Adrenal gland (tissue), 12 donors: ENCODE measurements around the gene UBA52. TPM values are rescaled to one million over a fixed set of nuclear protein-coding genes. Genes with fewer than 3 reads are reported as not detected.

Experiments
- DNase-seq, 7 donors: peaks; one replicate each; pipeline ENCODE4 v3.0.0-alpha.2; 2019 to 2020
- H3K27ac ChIP-seq, 5 donors: fragments of 200-600 bp; sonication (generic) in 4 of 5; 1 replicate in 3 of 5; 2 replicates in 2 of 5; pipeline versions ENCODE4 v1.5.1 to v1.8.0; 2016 to 2020; ENCODE audit warnings: mild to moderate bottlenecking in 1 of 5
- H3K27me3 ChIP-seq: fragments of 200-600 bp; 2 replicates; pipeline ENCODE4 v1.8.0; 2021
- H3K36me3 ChIP-seq, 2 donors: fragments of 200-600 bp; replicated peaks in 1 of 2; 1 replicate in 1 of 2; 2 replicates in 1 of 2; pipeline versions ENCODE4 v1.5.1 to v1.8.0; 2018 to 2022
- H3K4me1 ChIP-seq, 2 donors: fragments of 200-600 bp; replicated peaks in 1 of 2; 1 replicate in 1 of 2; 2 replicates in 1 of 2; pipeline versions ENCODE4 v1.5.1 to v1.8.0; 2018 to 2021
- H3K4me3 ChIP-seq, 4 donors: fragments of 200-600 bp; sonication (generic) in 3 of 4; one replicate each; pipeline ENCODE4 v1.5.1; 2016 to 2018
- H3K9me3 ChIP-seq, 3 donors: fragments of 200-600 bp; sonication (generic) in 1 of 3; replicated peaks in 1 of 3; 1 replicate in 2 of 3; 2 replicates in 1 of 3; pipeline versions ENCODE4 v1.5.1 to v1.8.0; 2016 to 2021
- CTCF ChIP-seq, 6 experiments: fragments of 450-650 bp in 4 of 6; fragments of 200-600 bp in 2 of 6; sonication (generic) in 1 of 6; IDR thresholded peaks; 1 replicate in 5 of 6; 2 replicates in 1 of 6; pipeline versions ENCODE4 v1.5.1 to v1.8.0; 2016 to 2021; ENCODE audit warnings: antibody characterized with exemption in 6 of 6, mild to moderate bottlenecking in 2 of 6, moderate library complexity in 1 of 6
- POLR2A ChIP-seq, 2 donors: fragments of 450-650 bp; IDR thresholded peaks; one replicate each; pipeline ENCODE4 v1.6.1; 2017; ENCODE audit warnings: antibody characterized with exemption in 2 of 2, mild to moderate bottlenecking in 2 of 2, moderate library complexity in 1 of 2
- WGBS, 4 donors: extraction: QIAGEN DNeasy Blood & Tissue Kit in 2 of 4; methylation state at CpG; one replicate each; pipeline versions ENCODE4 v1.1.5 to v1.1.7; 2013 to 2017; 5-methylcytosine and 5-hydroxymethylcytosine counted together
- intact Hi-C, 2 donors: fragments of 100-400 bp; cut with DNase I; formaldehyde crosslinking; loops; one replicate each; pipeline versions ENCODE4 v1.14.1 to v1.15.0; 2022 to 2023
- polyA plus RNA-seq, 3 donors: library from polyadenylated mRNA; stranded (reverse); fragments of 200-250 nt in 2 of 3; fragments of 350-450 nt in 1 of 3; fragmentation: Illumina TruSeq in 1 of 3; extraction: RNeasy Lipid Tissue Mini Kit (QIAGEN cat#74804) in 1 of 3; gene quantifications; one replicate each; pipeline ENCODE4 v1.2.3, GENCODE V29; 2013 to 2014
- total RNA-seq, 9 donors: library from RNA; depleted of rRNA in 4 of 9; stranded (reverse); fragments of >200 nt in 4 of 9; fragments of 120-200 nt in 1 of 9; fragmentation: NEBNext Ultra II Directional in 1 of 9; extraction: Animal tissue kit (Norgen Biotek cat#: 25700) in 1 of 9; gene quantifications; one replicate each; pipeline versions ENCODE4 v1.1.0 to v1.2.4, GENCODE V29; 2013 to 2023
- donor health status: healthy with polysubstance abuse.
- donor health status: Bipolar disorder and iron deficiency.
- donor health status: DM: yes; HTN: yes; CAD: no.
- donor health status: DM: no; HTN: no; CAD: no.
- donor health status: DM: no; HTN: no; CAD: no.
- donor health status: DM: yes; HTN: yes; CAD: no.

Gene UBA52
- total and polyA plus RNA-seq, 12 donors = 781 to 1,900 (median 1,042) TPM

GRCh38 chr19:18593367-18594095 lies 21.9 kb downstream of the UBA52 start:
- peaks cover 10 to 33% of the 10 kb centered on the region in 2 donors for H3K4me1 ChIP-seq
- no peaks in the 10 kb centered on the region for H3K27me3 ChIP-seq
- peak overlapping the region in 1 of 5 donors; percentile 3 for H3K27ac ChIP-seq
- intact Hi-C loops = loop anchor here (5.0 to 10.0 kb wide), 3 partner anchors 139 to 254 kb away; no protein-coding TSS in a partner anchor
- peak in 2 of 7 donors; percentile 45 to 64 for DNase-seq
- H3K36me3 ChIP-seq = peaks cover 0 to 4% of the 10 kb centered on the region in 2 donors
- TF ChIP-seq CTCF (IDR thresholded peaks at IDR 0.05) (no peak), POLR2A (IDR thresholded peaks at IDR 0.05) (no peak)
- H3K9me3 ChIP-seq = no peaks in the 10 kb centered on the region
- 35 to 43% (median 39%) methylated on average over 17 to 25 of the region's 25 CpGs for WGBS, 4 donors
- peak overlapping the region in 1 of 4 donors; percentile 41 for H3K4me3 ChIP-seq

GRCh38 chr19:18594096-18594823 lies 22.6 kb downstream of the UBA52 start:
- H3K4me3 ChIP-seq = peak overlapping the region in 1 of 4 donors; percentile 41
- peaks cover 0 to 4% of the 10 kb centered on the region in 2 donors for H3K36me3 ChIP-seq
- peak overlapping the region in 2 of 5 donors; percentile 3 to 38 for H3K27ac ChIP-seq
- peaks cover 6 to 30% of the 10 kb centered on the region in 2 donors for H3K4me1 ChIP-seq
- intact Hi-C loops = loop anchor here (5.0 to 10.0 kb wide), 3 partner anchors 139 to 253 kb away; no protein-coding TSS in a partner anchor
- TF ChIP-seq CTCF (IDR thresholded peaks at IDR 0.05) (peak; percentile 36 to 91 (median 74)), POLR2A (IDR thresholded peaks at IDR 0.05) (no peak)
- peak; percentile 73 to 85 (median 76) for DNase-seq
- H3K9me3 ChIP-seq = no peaks in the 10 kb centered on the region
- 1 to 6% (median 1%) methylated on average over 14 to 54 of the region's 54 CpGs for WGBS, 4 donors
- H3K27me3 ChIP-seq = no peaks in the 10 kb centered on the region

GRCh38 chr19:18594824-18595373 lies 23.2 kb downstream of the UBA52 start:
- no peaks in the 10 kb centered on the region for H3K27me3 ChIP-seq
- no peaks in the 10 kb centered on the region for H3K9me3 ChIP-seq
- intact Hi-C loops = loop anchor here (5.0 to 10.0 kb wide), 3 partner anchors 140 to 252 kb away; no protein-coding TSS in a partner anchor
- H3K27ac ChIP-seq = peak overlapping the region in 1 of 5 donors; percentile 38
- TF ChIP-seq CTCF (IDR thresholded peaks at IDR 0.05) (no peak), POLR2A (IDR thresholded peaks at IDR 0.05) (no peak)
- H3K4me1 ChIP-seq = peaks cover 0 to 24% of the 10 kb centered on the region in 2 donors
- no peak overlapping the region for H3K4me3 ChIP-seq
- DNase-seq = no peak
- H3K36me3 ChIP-seq = peaks cover 0 to 4% of the 10 kb centered on the region in 2 donors
- WGBS, 4 donors = 16 to 38% (median 33%) methylated on average over 14 to 26 of the region's 26 CpGs

GRCh38 chr19:18595475-18595874 lies 23.8 kb downstream of the UBA52 start:
- no peak for DNase-seq
- H3K27ac ChIP-seq = no peak overlapping the region
- peaks cover 0 to 4% of the 10 kb centered on the region in 2 donors for H3K36me3 ChIP-seq
- H3K9me3 ChIP-seq = no peaks in the 10 kb centered on the region
- TF ChIP-seq POLR2A (IDR thresholded peaks at IDR 0.05) (no peak), CTCF (IDR thresholded peaks at IDR 0.05) (no peak)
- H3K4me3 ChIP-seq = no peak overlapping the region
- H3K4me1 ChIP-seq = peaks cover 0 to 23% of the 10 kb centered on the region in 2 donors
- WGBS, 4 donors = 61 to 89% (median 78%) methylated on average over 5 to 6 of the region's 6 CpGs
- no peaks in the 10 kb centered on the region for H3K27me3 ChIP-seq
- intact Hi-C loops = loop anchor here in 1 of 2 donors (10.0 kb wide), 2 partner anchors 141 to 249 kb away; no protein-coding TSS in a partner anchor
